ENCODE data around the gene TIGD7.

- no peak for TF ChIP-seq POLR2A (IDR thresholded peaks at IDR 0.05; ENCODE audit: low read depth, low read length)
- TF ChIP-seq POLR2AphosphoS5 (IDR thresholded peaks at IDR 0.05; ENCODE audit: low read depth, low read length) = no peak
- TF ChIP-seq POU2F2 (IDR thresholded peaks at IDR 0.05; ENCODE audit: low read depth, low read length) = no peak
- no peak for TF ChIP-seq PAX5 (IDR thresholded peaks at IDR 0.05; ENCODE audit: insufficient read depth, low read length, severe bottlenecking)
- TF ChIP-seq TAF1 (IDR thresholded peaks at IDR 0.05; ENCODE audit: low read depth, low read length) = no peak
These were observed 36.9 kb downstream of the TIGD7 start for GRCh38 chr16:3268294-3268693.
